Kidney capillary endothelial cell (primary cell): Measurements from ENCODE around the gene NXN.
"Not testable (repeated sequence)": the region's sequence is repeated elsewhere in the genome, so short reads cannot be mapped to it uniquely, and the experiment has no call there.

Experiments used
- DNase-seq: peaks from one replicate; pipeline ENCODE4 v3.0.0-alpha.2; 2018; ENCODE audit warnings: low spot score

NXN gene

GRCh38 chr17:1006054-1006453 is 26.5 kb upstream of the NXN start:
- no peak for DNase-seq

GRCh38 chr17:1005361-1005946 is 25.9 kb upstream of the NXN start:
- DNase-seq = peak; percentile 44

- DNase-seq = no peak
These were observed 25.3 kb upstream of the NXN start for GRCh38 chr17:1004769-1005295.

GRCh38 chr17:1003972-1004768 is 24.6 kb upstream of the NXN start:
- peak; percentile 57 for DNase-seq

- DNase-seq = no peak
These were observed 24.0 kb upstream of the NXN start for GRCh38 chr17:1003633-1003971.

- DNase-seq = peak; percentile 79
These were observed 23.4 kb upstream of the NXN start for GRCh38 chr17:1002771-1003555.

GRCh38 chr17:1002412-1002753 is 22.8 kb upstream of the NXN start:
- DNase-seq = no peak

- DNase-seq = no peak
These were observed 22.2 kb upstream of the NXN start for GRCh38 chr17:1001640-1002411.

- DNase-seq = peak; percentile 65
These were observed 21.3 kb upstream of the NXN start for GRCh38 chr17:1000597-1001461.

DNA sequence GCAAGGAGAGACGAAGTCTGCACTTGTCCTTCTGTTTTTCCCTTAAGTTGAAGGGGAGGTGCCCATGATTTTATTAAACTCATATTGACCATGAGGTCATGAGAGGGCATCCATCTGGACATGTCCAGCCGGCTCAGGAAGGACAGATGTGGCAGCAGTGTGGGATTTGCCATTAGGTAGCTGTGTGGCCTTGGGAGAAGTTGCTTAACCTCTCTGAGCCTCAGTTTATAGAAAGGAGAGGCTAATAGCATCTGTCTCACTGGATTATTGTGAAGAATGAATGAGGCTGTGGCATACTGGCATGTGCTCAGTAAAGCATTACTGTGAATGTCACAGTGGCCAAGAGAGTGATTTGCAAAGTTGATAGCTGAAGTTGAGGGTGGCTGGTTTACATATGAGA is 18.5 kb upstream of the NXN start:
- no peak for DNase-seq

GRCh38 chr17:996554-997344 is 17.2 kb upstream of the NXN start, which contains the start of gene TIMM22:
TIMM22 (plus strand) TSS chr17:997129; CDS start chr17:997143, 14 bp downstream.
- peak; percentile 96 for DNase-seq

- DNase-seq = not testable (repeated sequence)
These were observed 15.7 kb upstream of the NXN start for GRCh38 chr17:995324-995723.

DNA sequence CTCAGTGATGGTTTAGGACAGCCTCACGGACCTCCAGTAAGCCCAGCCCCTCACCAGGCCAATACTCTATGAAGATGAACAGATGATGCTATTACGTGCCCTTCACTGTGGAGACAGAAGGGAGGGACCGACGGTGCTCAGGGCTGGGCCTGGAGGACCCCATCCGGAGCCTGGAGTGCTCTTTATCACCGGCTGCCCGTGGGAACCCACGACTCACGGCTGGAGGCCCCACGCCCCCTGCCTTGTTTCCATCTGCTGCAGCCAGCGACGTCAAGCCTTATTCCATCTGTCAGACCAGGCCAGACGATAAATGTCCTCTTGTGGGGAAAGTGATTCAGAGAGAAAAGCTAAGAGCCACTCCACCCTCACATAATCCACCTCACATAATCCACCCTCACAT is 13.4 kb upstream of the NXN start:
- no peak for DNase-seq

GRCh38 chr17:988561-988960 is 9.0 kb upstream of the NXN start:
- DNase-seq = no peak

DNA sequence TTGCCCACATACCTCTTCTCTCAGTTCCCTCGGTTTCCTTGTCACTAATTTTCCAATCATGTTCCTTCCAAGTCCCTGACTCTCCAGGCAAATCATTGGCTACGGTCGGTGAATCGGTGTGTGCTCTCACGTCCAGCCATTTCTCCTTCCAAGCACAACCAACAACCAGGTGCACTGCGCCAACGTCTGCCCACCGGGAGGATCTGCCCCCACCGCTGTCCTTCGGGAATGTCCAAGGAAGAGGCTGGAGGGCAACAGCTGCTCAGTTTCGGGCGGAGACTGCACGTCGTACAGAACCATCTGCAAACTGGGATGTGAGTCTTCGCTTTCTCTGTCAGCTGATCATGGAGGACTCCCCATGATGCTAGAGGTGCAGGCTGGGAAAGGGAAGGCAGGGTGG is 8.4 kb upstream of the NXN start:
- no peak for DNase-seq

DNA sequence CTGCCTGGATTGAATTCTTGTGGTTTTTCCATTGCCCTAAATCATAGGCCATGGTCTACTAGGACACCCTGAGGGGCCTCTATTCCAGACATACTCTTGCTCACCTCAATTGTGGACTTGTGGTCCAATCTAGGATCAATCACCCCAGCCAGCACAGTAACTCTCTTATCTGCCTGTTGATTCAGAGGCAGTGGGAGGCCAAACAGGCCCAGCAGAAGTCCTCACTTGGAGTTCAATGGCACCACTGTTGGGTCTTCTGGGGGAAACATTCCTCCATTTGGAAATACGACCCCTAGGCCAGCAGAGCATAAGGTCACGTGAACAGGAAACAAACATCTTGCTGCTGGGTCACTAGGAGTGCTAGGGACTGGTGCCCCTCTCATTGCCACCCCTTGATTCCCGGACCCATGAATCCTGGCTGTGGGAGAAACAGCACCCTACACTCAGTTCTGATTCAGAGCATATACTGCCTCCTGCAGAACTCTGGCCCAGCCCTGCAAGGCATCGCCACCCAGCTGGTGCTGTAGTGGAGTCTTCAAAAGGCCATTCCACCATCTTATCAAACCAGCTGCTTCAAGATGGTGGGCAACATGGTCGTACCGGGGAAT is 6.8 kb upstream of the NXN start:
- no peak for DNase-seq

- no peak for DNase-seq
These were observed 4.3 kb upstream of the NXN start for GRCh38 chr17:983921-984320.

DNA sequence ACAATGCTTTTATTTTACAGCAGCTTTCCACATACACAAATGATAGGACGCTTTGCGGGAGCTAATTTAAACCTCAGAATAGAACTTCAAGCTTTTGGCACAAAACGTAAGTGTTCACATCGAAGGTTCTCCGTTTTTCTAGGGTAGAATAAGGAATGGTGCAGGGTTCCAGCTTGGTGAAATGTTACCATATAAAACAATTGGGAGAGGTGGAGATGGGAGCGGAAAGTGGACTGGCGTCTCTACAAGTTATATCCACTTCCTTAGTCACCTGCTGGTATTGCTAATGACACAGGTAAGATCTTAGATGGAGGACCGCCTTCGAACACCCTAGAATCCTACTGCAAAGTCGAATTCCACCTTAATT is 1.7 kb upstream of the NXN start:
- no peak for DNase-seq

DNA sequence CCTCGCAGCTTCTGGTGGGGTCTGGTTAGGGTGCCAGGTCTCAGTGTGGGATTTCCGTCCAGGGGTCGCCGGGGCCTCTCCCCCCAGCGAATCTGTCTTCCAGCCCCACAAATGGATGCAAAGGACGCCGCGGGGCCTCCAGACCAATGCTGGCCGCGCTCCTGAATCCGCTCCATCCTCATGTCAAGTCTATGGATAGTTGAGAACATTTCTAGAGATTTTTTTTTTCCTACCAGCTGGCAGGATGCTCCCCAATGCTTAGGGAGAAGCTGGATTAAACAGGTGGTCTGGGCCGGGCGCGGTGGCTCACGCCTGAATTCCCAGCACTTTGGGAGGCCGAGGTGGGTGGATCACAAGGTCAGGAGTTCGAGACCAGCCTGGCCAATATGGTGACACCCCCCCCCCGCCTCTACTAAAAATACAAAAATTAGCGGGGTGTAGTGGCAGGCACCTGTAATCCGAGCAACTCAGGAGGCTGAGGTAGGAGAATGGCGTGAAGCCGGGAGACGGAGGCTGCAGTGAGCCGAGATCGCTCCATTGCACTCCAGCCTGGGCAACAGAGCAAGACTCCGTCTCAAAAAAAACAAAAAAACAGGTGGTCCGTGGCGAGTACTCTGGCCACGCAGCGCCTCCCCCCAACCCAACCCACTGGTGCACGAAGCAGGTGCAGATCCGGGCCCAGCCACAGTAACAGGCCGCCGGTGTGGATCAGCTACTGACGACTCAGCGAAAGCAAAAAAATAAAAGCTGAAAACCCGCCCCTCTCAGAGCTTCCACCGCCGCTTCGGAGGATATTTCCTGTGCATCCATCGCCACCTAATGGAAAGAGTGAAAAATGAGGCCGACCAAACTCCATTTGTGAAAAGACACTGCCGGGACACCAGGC is 1.1 kb upstream of the NXN start:
- peak; percentile 87 for DNase-seq
